ENCODE data around the gene KCNJ2. TPM values are rescaled to one million over a fixed set of nuclear protein-coding genes. Genes with fewer than 3 reads are reported as not detected.

Gene KCNJ2
- total RNA-seq, 2 experiments from 2014 or later, result not detected

DNA sequence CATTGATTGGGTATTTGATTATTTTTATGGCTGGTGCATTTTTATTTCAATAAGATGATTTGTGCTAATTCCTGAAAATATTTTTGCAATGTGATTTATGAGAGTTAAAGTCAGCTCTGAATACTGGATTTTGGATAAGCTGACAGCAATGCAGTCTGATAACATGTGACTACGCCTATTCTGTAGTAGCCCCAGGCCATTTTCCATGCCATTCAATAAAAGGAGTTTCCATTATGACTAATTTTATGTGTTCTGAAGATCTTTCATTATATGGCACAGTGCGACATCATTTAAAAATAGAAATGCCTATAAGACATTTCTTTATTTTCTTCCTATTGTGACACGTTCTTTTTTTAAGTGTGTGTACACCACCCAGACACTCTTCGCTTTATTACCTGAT lies 46.3 kb downstream of the KCNJ2 start:
- TF ChIP-seq, protein P1, sequence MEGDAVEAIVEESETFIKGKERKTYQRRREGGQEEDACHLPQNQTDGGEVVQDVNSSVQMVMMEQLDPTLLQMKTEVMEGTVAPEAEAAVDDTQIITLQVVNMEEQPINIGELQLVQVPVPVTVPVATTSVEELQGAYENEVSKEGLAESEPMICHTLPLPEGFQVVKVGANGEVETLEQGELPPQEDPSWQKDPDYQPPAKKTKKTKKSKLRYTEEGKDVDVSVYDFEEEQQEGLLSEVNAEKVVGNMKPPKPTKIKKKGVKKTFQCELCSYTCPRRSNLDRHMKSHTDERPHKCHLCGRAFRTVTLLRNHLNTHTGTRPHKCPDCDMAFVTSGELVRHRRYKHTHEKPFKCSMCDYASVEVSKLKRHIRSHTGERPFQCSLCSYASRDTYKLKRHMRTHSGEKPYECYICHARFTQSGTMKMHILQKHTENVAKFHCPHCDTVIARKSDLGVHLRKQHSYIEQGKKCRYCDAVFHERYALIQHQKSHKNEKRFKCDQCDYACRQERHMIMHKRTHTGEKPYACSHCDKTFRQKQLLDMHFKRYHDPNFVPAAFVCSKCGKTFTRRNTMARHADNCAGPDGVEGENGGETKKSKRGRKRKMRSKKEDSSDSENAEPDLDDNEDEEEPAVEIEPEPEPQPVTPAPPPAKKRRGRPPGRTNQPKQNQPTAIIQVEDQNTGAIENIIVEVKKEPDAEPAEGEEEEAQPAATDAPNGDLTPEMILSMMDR (IDR thresholded peaks at IDR 0.05), result no peak
- no peaks in the 10 kb centered on the region for H3K27me3 Mint-ChIP-seq
- no peak overlapping the region for H3K4me3 Mint-ChIP-seq
- intact Hi-C loops (cut with micrococcal nuclease), result loop anchor here (10.0 kb wide), 1 partner anchor 81 kb away; no protein-coding TSS in a partner anchor
- H3K27ac Mint-ChIP-seq, result no peak overlapping the region
- no peak for ATAC-seq
- no peaks in the 10 kb centered on the region for H3K36me3 Mint-ChIP-seq (ENCODE audit: low read depth)
- ChIA-PET POLR2A (no interaction called here), CTCF (no interaction called here)
- no peaks in the 10 kb centered on the region for H3K4me1 Mint-ChIP-seq (ENCODE audit: low read depth)
- no peak for DNase-seq
- H3K9me3 Mint-ChIP-seq, result no peaks in the 10 kb centered on the region

DNA sequence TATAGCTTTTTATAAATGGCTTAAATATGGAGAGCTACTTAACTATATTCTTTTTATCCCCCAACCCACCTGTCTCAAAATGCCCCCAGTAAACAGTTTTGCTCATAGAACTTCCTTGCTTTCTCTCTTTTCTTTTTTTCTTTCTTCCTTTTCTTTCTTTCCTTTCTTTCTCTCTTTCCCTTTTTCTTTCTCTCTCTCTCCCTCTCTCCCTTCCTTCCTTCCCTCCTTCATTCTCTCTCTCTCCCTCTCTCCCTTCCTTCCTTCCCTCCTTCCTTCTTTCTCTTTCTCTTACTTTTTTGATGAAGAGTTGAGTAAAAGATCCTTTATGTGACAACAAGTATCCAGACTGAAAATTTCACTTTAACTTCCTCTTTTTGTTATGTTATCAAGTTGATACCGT lies 48.2 kb downstream of the KCNJ2 start:
- ChIA-PET POLR2A (no interaction called here), CTCF (no interaction called here)
- Mint-ChIP-seq H3K4me3 (no peak overlapping the region), H3K4me1 (ENCODE audit: low read depth) (no peaks in the 10 kb centered on the region), H3K36me3 (ENCODE audit: low read depth) (no peaks in the 10 kb centered on the region), H3K27me3 (no peaks in the 10 kb centered on the region), H3K9me3 (no peaks in the 10 kb centered on the region), H3K27ac (no peak overlapping the region)
- intact Hi-C loops (cut with micrococcal nuclease), result loop anchor here (10.0 kb wide), 1 partner anchor 83 kb away; no protein-coding TSS in a partner anchor
- ATAC-seq (no peak), DNase-seq (no peak)
- TF ChIP-seq, protein P1 (IDR thresholded peaks at IDR 0.05), result no peak

DNA sequence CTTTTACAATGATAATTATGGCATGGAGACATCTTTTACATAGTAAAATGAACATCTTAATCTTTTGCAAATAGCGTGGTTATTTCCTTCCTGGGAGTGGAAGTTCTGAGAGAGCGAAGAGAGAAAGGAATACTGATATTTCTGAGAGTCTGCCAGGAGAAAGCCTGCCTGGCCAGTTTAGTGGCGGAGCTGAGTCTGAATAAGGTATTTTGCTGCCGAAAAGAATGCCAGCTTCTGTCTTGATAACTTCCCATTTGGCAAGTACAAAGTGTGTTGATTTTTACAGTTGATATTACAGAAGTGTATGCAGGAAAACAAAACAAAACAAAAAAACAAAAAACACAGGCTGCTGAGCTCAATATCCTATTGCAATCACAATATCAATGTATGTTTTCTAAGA lies 55.9 kb downstream of the KCNJ2 start:
- no peak overlapping the region for H3K4me3 Mint-ChIP-seq
- H3K36me3 Mint-ChIP-seq (ENCODE audit: low read depth), result no peaks in the 10 kb centered on the region
- TF ChIP-seq, protein P1 (IDR thresholded peaks at IDR 0.05), result no peak
- DNase-seq (no peak), ATAC-seq (no peak)
- no peaks in the 10 kb centered on the region for H3K27me3 Mint-ChIP-seq
- CTCF ChIA-PET, result no interaction called here
- intact Hi-C loops (cut with micrococcal nuclease), result no loop called here
- H3K4me1 Mint-ChIP-seq (ENCODE audit: low read depth), result no peaks in the 10 kb centered on the region
- no peak overlapping the region for H3K27ac Mint-ChIP-seq
- no peaks in the 10 kb centered on the region for H3K9me3 Mint-ChIP-seq
- POLR2A ChIA-PET, result no interaction called here

Other genes with a start within 250 kb of the KCNJ2 start
- not detected for gene KCNJ16, start 94.3 kb upstream of the KCNJ2 start, total RNA-seq

Data from activated CD8-positive, alpha-beta T cell treated with anti-CD3 and anti-CD28 coated beads for 36 hours (primary cell).